Transverse colon (tissue), 3 donors: ENCODE results near the gene TMEM255B.

Experiments used
- POLR2A ChIP-seq: fragments of 450-650 bp; IDR thresholded peaks from one replicate; pipeline ENCODE4 v1.6.1; 2016; ENCODE audit warnings: antibody characterized with exemption, mild to moderate bottlenecking, moderate library complexity
- TF ChIP-seq, protein P1 (sequence below), 5 experiments: fragments of 200-600 bp in 3 of 5; fragments of 450-650 bp in 2 of 5; sonication (generic) in 3 of 5; IDR thresholded peaks; 1 replicate in 2 of 5; 2 replicates in 3 of 5; pipeline ENCODE4 v1.5.1; 2016 to 2017; ENCODE audit warnings: antibody characterized with exemption in 5 of 5, inconsistent platforms in 3 of 5, mild to moderate bottlenecking in 2 of 5, moderate library complexity in 1 of 5

DNA sequence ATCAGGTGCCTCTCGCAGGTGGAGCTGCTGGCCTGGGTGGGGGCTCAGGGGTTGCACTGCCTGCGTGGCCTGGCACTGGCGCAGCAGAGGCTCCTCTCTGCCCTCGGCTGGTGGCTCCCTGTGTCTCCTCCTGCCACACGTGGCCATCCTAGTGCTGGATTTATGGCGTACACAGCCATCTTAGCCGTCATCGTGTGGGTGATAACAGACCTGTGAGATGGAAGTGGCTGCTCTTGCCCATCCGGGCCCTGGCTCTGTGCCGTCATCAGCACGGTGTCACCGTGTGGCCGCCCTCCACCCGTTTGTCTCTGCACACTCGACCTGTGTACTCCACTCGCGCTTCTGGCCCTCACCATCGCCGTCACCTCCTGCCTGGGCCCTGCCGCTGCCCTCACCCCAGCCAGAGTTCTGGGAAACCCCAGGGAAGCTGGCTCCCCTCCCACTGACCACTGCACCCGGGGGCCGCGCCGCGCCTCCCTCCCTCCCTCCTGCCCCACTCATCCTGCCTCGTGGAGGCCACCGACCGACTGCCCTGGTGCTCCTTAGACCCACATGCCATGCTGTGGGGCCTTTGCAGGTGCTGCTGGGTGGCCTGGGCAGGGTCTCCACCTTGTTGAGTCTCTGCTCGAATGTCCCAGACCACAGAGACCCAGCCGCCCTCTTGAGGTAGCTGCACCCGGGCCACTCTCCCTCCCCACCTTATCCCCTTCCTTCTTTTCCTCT is 29.5 kb downstream of the TMEM255B start:
- TF ChIP-seq, protein P1, sequence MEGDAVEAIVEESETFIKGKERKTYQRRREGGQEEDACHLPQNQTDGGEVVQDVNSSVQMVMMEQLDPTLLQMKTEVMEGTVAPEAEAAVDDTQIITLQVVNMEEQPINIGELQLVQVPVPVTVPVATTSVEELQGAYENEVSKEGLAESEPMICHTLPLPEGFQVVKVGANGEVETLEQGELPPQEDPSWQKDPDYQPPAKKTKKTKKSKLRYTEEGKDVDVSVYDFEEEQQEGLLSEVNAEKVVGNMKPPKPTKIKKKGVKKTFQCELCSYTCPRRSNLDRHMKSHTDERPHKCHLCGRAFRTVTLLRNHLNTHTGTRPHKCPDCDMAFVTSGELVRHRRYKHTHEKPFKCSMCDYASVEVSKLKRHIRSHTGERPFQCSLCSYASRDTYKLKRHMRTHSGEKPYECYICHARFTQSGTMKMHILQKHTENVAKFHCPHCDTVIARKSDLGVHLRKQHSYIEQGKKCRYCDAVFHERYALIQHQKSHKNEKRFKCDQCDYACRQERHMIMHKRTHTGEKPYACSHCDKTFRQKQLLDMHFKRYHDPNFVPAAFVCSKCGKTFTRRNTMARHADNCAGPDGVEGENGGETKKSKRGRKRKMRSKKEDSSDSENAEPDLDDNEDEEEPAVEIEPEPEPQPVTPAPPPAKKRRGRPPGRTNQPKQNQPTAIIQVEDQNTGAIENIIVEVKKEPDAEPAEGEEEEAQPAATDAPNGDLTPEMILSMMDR (IDR thresholded peaks at IDR 0.05): no peak
- no peak for TF ChIP-seq POLR2A
